AG04450 (cell line): Measurements from ENCODE around the gene SPEM1. TPM values are rescaled to one million over a fixed set of nuclear protein-coding genes. Genes with fewer than 3 reads are reported as not detected.

Experiments used
- CTCF ChIA-PET: fragments of 300-600, 350-600 bp; formaldehyde crosslinking; extraction: SDS; loops from one replicate; lab custom pipeline; 2022; ENCODE audit warnings: antibody characterized with exemption, inconsistent platforms; lab: Charles Lee
- POLR2A ChIA-PET: fragments of 350-600 bp; formaldehyde crosslinking; extraction: SDS; loops from one replicate; lab custom pipeline; 2021; ENCODE audit warnings: antibody characterized with exemption, inconsistent platforms; lab: Yijun Ruan, JAX
- DNase-seq: peaks from one replicate; pipeline ENCODE4 v3.0.0-alpha.2; 2011; ENCODE audit warnings: low read depth, low spot score
- H3K27ac ChIP-seq: one replicate; pipeline ENCODE4 v1.5.1; 2012; ENCODE audit warnings: low read depth, low read length, control low read depth
- H3K27me3 ChIP-seq: one replicate; pipeline ENCODE4 v1.6.0; 2012; ENCODE audit warnings: low read length; ENCODE audit not compliant: control insufficient read depth, insufficient read depth
- H3K4me3 ChIP-seq: 2 replicates; pipeline ENCODE4 v1.5.1; 2011; ENCODE audit warnings: mild to moderate bottlenecking, low read depth, low read length, control low read depth
- H3K9me3 ChIP-seq: 2 replicates; pipeline ENCODE4 v1.5.1; 2012; ENCODE audit warnings: low read length; ENCODE audit not compliant: control insufficient read depth, insufficient read depth
- CTCF ChIP-seq: IDR thresholded peaks from 2 replicates; pipeline ENCODE4 v1.5.1; 2011; ENCODE audit warnings: low read depth, low read length, control low read depth, inconsistent platforms
- polyA minus RNA-seq: library from RNA; depleted of rRNA, polyadenylated mRNA; stranded (reverse); fragments of >200 nt; gene quantifications from 2 replicates; pipeline ENCODE4 v1.2.3, GENCODE V29; 2011; rRNA and poly(A)+ RNA removed
- polyA plus RNA-seq: library from polyadenylated mRNA; depleted of rRNA; stranded (reverse); fragments of >200 nt; gene quantifications from 2 replicates; pipeline ENCODE4 v1.2.3, GENCODE V29; 2011; rRNA removed

Gene SPEM1
- polyA plus RNA-seq (not detected in 2 replicates), polyA minus RNA-seq (not detected in 2 replicates)

DNA sequence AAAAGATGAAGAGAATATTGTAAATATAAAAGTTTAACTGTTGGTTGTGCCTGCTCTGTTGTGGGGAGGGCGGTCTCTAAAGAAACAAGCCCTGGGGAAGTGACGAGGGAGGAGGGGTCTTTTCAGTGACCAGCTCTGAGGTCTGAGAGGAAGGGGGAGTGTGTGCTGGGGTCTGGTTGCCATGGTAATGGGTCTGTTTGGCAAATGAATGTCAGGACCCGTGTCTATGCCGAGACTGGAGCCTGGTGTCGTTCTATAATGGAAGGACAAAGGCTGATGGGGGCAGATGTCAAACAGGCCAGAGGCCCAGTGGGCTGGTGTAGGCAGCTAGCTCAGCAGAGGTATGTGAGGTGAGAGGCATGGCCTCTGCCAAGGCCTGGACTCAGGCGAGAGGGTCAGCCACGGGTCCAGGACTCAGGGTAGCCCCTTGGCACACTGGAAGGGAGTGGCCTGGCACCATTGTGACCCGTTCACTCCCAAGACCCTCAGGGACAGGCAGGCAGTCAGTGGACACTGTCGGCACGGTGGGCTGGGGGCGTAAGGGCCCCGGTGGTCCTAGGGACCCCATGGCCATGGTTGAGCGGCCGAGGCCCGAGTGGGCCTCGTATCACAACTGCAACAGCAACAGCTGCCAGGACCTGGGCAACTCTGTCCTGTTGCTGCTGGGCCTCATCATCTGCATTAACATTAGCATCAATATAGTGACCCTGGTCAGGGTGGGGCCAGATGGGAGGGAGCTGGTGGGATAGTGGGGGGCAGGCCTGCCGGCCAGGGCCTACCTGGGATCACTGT is at the start of gene SPEM1:
Gene SPEM1, plus strand, starts transcription at position 506 of the 792 bp plus-strand sequence. Its CDS starts 61 bp downstream, at position 567.
- H3K9me3 ChIP-seq = peaks cover 15% of the 10 kb centered on the region; the same call in 1 of the 2 replicates
- POLR2A ChIA-PET = interaction anchor here (1.0 to 1.5 kb wide), 2 partner anchors 16 to 141 kb away, joined by 3 read pairs; partner anchors contain the start of gene TMEM256
- CTCF ChIA-PET = no interaction called here
- no peak within 1 kb of the TSS for H3K27ac ChIP-seq
- H3K4me3 ChIP-seq = no peak within 1 kb of the TSS
- DNase-seq = no peak
- TF ChIP-seq CTCF = no peak
- H3K27me3 ChIP-seq = no peaks in the 10 kb centered on the region

GRCh38 chr17:7370853-7371252 is 49.3 kb upstream of the SPEM1 start:
- H3K9me3 ChIP-seq = no peaks in the 10 kb centered on the region
- ChIA-PET POLR2A (interaction anchor here (0.8 kb wide), 1 partner anchor 33 kb away, joined by 3 read pairs; the partner anchor contains the start of gene TMEM256), CTCF (interaction anchor here (0.6 to 2.4 kb wide), 2 partner anchors 15 to 204 kb away, joined by 6 to 9 read pairs; no protein-coding TSS in a partner anchor)
- no peak overlapping the region for H3K27ac ChIP-seq
- no peak for TF ChIP-seq CTCF
- DNase-seq = no peak
- H3K4me3 ChIP-seq = no peak overlapping the region
- peaks cover 14% of the 10 kb centered on the region for H3K27me3 ChIP-seq

- H3K9me3 ChIP-seq = no peaks in the 10 kb centered on the region; the same call in 1 of the 2 replicates
- no peak overlapping the region for H3K27ac ChIP-seq
- ChIA-PET POLR2A (no interaction called here), CTCF (no interaction called here)
- peaks cover 6% of the 10 kb centered on the region for H3K27me3 ChIP-seq
- no peak overlapping the region for H3K4me3 ChIP-seq
- TF ChIP-seq CTCF = no peak
- no peak for DNase-seq
These were observed 45.8 kb upstream of the SPEM1 start for GRCh38 chr17:7374353-7374752.

GRCh38 chr17:7379134-7379533 is 41.0 kb upstream of the SPEM1 start:
- ChIA-PET POLR2A (no interaction called here), CTCF (no interaction called here)
- no peak overlapping the region for H3K4me3 ChIP-seq
- no peak for DNase-seq
- TF ChIP-seq CTCF = no peak
- H3K9me3 ChIP-seq = peaks cover 8% of the 10 kb centered on the region
- H3K27ac ChIP-seq = no peak overlapping the region
- H3K27me3 ChIP-seq = peaks cover 37% of the 10 kb centered on the region

- H3K4me3 ChIP-seq = no peak overlapping the region
- H3K27ac ChIP-seq = no peak overlapping the region
- CTCF ChIA-PET = interaction anchor here (1.1 kb wide), 1 partner anchor 180 kb away, joined by 3 read pairs; no protein-coding TSS in a partner anchor
- no peak for TF ChIP-seq CTCF
- H3K9me3 ChIP-seq = peaks cover 8% of the 10 kb centered on the region
- peaks cover 37% of the 10 kb centered on the region for H3K27me3 ChIP-seq
- DNase-seq = no peak
- POLR2A ChIA-PET = interaction anchor here (0.6 to 0.8 kb wide), 3 partner anchors 14 to 53 kb away, joined by 3 to 7 read pairs (median 3); partner anchors contain the start of genes PLSCR3 and TMEM256
These were observed 39.8 kb upstream of the SPEM1 start for GRCh38 chr17:7380321-7380720.
